ENCODE measurements around the gene PTPN22.

PTPN22 gene

DNA sequence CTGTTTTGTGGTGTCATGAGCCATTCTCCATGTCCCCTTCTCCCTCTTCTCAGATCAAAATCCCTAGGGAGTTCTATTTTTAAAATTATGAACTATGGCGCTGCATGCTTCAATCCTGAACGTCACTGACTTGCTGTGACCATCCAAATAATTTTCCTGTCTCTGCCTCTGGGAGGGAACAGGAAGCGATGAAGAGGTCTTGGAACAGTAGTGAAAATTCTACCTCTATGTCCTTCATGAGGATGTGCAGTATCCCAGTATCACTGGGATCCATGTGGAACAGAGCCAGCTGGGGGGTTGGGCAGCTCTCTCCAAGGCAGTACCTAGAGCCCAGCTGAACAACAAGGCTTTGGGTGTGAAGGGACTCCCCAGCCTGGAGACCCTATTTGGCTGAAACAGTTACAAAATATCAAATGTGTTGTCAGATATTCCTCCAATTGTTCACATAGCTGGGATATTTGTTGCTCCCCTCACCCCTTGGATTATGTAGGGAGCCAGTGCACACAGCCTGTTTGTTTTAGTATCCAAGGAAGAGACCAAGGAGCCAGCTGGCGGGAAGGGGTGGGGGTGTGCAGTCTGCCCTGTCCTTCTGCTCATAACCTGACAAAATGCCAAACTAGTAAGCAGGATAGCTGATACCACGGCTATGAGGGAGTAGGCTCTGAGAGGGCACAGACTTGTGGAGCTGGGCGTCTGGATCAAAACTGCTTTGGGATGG, 41.2 kb upstream of the PTPN22 start:
- TF ChIP-seq, protein P1, sequence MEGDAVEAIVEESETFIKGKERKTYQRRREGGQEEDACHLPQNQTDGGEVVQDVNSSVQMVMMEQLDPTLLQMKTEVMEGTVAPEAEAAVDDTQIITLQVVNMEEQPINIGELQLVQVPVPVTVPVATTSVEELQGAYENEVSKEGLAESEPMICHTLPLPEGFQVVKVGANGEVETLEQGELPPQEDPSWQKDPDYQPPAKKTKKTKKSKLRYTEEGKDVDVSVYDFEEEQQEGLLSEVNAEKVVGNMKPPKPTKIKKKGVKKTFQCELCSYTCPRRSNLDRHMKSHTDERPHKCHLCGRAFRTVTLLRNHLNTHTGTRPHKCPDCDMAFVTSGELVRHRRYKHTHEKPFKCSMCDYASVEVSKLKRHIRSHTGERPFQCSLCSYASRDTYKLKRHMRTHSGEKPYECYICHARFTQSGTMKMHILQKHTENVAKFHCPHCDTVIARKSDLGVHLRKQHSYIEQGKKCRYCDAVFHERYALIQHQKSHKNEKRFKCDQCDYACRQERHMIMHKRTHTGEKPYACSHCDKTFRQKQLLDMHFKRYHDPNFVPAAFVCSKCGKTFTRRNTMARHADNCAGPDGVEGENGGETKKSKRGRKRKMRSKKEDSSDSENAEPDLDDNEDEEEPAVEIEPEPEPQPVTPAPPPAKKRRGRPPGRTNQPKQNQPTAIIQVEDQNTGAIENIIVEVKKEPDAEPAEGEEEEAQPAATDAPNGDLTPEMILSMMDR (IDR thresholded peaks at IDR 0.05; ENCODE audit: low read depth, low read length): no peak

DNA sequence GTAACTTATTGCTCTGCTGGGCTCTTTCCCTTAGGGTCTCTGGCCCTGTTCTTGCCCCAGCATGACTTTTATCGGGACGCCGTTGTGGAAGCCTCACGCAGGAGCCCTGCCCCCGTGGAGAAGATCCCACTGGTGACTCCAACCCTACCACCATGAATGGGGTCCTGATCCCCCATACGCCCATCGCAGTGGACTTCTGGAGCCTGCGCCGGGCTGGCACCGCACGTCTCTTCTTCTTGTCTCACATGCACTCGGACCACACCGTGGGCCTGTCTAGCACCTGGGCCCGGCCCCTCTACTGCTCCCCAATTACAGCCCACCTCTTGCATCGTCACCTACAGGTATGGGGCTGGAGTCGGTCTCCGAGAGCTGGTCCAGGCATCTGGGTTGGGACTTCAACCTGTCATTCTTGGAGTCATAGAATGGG, 33.9 kb upstream of the PTPN22 start:
- H3K4me3 ChIP-seq (replicated peaks in 1 of 2; ENCODE audit: low read depth in 2 of 2, low read length in 2 of 2): peak overlapping the region; percentile 91
- no peak for DNase-seq (ENCODE audit: low read depth in 2 of 2)
- TF ChIP-seq, protein P1 (IDR thresholded peaks at IDR 0.05; ENCODE audit: low read depth, low read length): no peak

More for the DNA sequence above, 41.2 kb upstream of the PTPN22 start:
- peak; percentile 56 to 94 for DNase-seq (ENCODE audit: low read depth in 2 of 2)
- no peak overlapping the region for H3K4me3 ChIP-seq (replicated peaks in 1 of 2; ENCODE audit: low read depth in 2 of 2, low read length in 2 of 2)

GRCh38 chr1:113904674-113905434, 33.3 kb upstream of the PTPN22 start, which contains the start of the genes AP4B1 and DCLRE1B:
TSS of gene AP4B1 (minus strand) at chr1:113904799. CDS start at chr1:113904717, 82 bp downstream.
TSS of gene DCLRE1B (plus strand) at chr1:113905326. CDS start at chr1:113905587, 261 bp downstream.
- peak; percentile 100 for DNase-seq (ENCODE audit: low read depth in 2 of 2)
- TF ChIP-seq, protein P1 (IDR thresholded peaks at IDR 0.05; ENCODE audit: low read depth, low read length): peak; percentile 71
- peak within 1 kb of the TSS; percentile 91 for H3K4me3 ChIP-seq (replicated peaks in 1 of 2; ENCODE audit: low read depth in 2 of 2, low read length in 2 of 2)

DNA sequence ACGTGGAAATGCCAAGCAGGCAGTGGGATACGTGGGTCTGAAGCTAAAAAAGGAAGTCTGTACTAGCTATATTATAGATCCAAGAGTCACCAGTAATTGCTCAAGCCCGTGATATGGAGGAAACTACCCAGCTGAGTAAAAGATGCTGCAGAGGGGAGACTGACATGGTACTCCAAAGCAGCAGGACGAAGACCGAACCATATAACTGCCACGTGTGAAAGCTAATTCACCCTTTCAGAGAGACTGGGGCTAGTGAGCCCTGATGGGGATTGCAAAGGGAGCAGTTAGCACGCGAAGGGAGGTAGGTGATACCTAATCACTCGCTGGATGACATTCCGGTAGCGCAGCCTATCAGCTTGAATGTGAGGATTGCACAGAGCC, 32.8 kb upstream of the PTPN22 start:
- TF ChIP-seq, protein P1 (IDR thresholded peaks at IDR 0.05; ENCODE audit: low read depth, low read length): no peak
- no peak for DNase-seq (ENCODE audit: low read depth in 2 of 2)
- H3K4me3 ChIP-seq (replicated peaks in 1 of 2; ENCODE audit: low read depth in 2 of 2, low read length in 2 of 2): peak overlapping the region; percentile 91

GRCh38 chr1:113903501-113904292, 32.2 kb upstream of the PTPN22 start:
- H3K4me3 ChIP-seq (replicated peaks in 1 of 2; ENCODE audit: low read depth in 2 of 2, low read length in 2 of 2): peak overlapping the region; percentile 91
- DNase-seq (ENCODE audit: low read depth in 2 of 2): peak in 1 of 2 donors; percentile 19
- TF ChIP-seq, protein P1 (IDR thresholded peaks at IDR 0.05; ENCODE audit: low read depth, low read length): no peak

DNA sequence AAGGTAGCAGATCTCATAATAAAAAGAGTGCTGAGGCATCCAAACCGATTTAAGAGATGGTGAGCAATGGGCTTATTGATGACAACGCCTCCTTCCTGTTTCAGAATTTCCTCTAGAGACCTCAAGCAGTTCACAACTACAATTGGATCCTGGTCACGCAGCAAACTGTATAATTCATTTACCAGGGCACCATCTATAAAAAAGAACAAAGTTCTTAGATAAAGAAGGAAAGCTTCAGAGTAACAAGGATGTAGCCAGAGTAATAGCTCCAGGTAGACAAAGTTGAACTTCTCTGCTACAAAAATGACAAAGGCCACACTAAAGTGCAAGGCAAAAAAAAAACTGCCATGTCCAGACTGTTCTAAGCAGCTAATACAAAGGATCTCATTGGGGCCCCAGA, 29.7 kb upstream of the PTPN22 start:
- DNase-seq (ENCODE audit: low read depth in 2 of 2): no peak
- TF ChIP-seq, protein P1 (IDR thresholded peaks at IDR 0.05; ENCODE audit: low read depth, low read length): no peak

More for the DNA sequence above, 29.7 kb upstream of the PTPN22 start:
- H3K4me3 ChIP-seq (replicated peaks in 1 of 2; ENCODE audit: low read depth in 2 of 2, low read length in 2 of 2): no peak overlapping the region
